NB4 (cell line): ENCODE data around the gene ORAI2.

Experiments
- CTCF ChIP-seq: IDR thresholded peaks from one replicate; pipeline ENCODE4 v1.5.1; 2012; ENCODE audit warnings: low read depth, low read length
- POLR2A ChIP-seq: IDR thresholded peaks from 2 replicates; pipeline ENCODE4 v1.6.1; 2011; ENCODE audit warnings: mild to moderate bottlenecking; ENCODE audit not compliant: insufficient read length; ENCODE audit errors: extremely low read depth

- TF ChIP-seq POLR2A (no peak), CTCF (no peak)
Observed at GRCh38 chr7:102471791-102472125, 38.4 kb downstream of the ORAI2 start.
